Measurements from ENCODE around the gene PRDM15. TPM values are rescaled to one million over a fixed set of nuclear protein-coding genes. Genes with fewer than 3 reads are reported as not detected.
A peak's percentile ranks its signal among the peaks of the same experiment; 100 is the strongest.

Gene PRDM15
- polyA plus RNA-seq, 3 donors: 0.19 to 19.0 (median 0.74) TPM

DNA sequence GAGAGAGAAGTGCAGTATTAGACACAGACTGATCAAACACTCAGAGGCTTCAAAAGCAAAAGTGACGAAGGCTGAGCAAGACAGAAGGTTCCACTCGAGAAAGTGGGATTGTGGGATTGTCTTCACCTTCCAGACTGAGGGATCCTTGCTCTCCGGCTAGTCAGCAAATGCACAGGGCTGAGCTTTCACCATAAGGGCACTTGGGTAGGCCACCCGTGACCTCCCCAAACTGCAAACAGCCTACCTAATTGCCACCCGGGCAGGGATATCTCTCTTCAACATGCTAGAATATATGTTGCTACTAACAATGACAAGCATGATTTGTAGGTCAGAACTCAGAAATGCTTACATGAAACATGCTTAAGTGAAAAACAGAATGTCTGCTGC, 77.0 kb downstream of the PRDM15 start:
- Mint-ChIP-seq H3K27me3 (ENCODE audit: low read depth in 3 of 3) (peaks cover 0 to 3% (median 2%) of the 10 kb centered on the region in 3 donors), H3K9me3 (peaks cover 0 to 6% (median 2%) of the 10 kb centered on the region in 7 donors), H3K27ac (peak overlapping the region; percentile 11 to 92 (median 84)), H3K4me3 (peak overlapping the region; percentile 60 to 81), H3K4me1 (peaks cover 21% of the 10 kb centered on the region), H3K36me3 (peaks cover 54% of the 10 kb centered on the region in 2 donors)
- H4K20me1 ChIP-seq (ENCODE audit: insufficient read depth, low read length): no peaks in the 10 kb centered on the region
- no peak for DNase-seq
- WGBS (ENCODE audit: insufficient coverage): 45% methylated on average over 3 of the region's 5 CpGs
- H3K4me2 ChIP-seq (replicated peaks; ENCODE audit: extremely low read depth, low read length, poor library complexity, severe bottlenecking): peak overlapping the region; percentile 48
- H2AFZ ChIP-seq (ENCODE audit: insufficient read depth, low read depth, low read length, poor library complexity, severe bottlenecking): no peak overlapping the region
- peak overlapping the region in 2 of 3 experiments; percentile 18 to 59 for H3K4me3 ChIP-seq (replicated peaks in 1 of 3; ENCODE audit: low read depth in 2 of 3, low read length in 3 of 3)
- H3K9ac ChIP-seq (ENCODE audit: insufficient read depth, low read length, poor library complexity, severe bottlenecking): no peak overlapping the region
- peak overlapping the region; percentile 33 to 37 for H3K27ac ChIP-seq (ENCODE audit: low read depth in 1 of 2, low read length in 2 of 2)
- peaks cover 8 to 61% of the 10 kb centered on the region in 2 donors for H3K36me3 ChIP-seq (replicated peaks in 1 of 2; ENCODE audit: control insufficient read depth in 1 of 2, insufficient read depth in 2 of 2, low read length in 2 of 2)
- no peaks in the 10 kb centered on the region for H3K79me2 ChIP-seq (ENCODE audit: insufficient read depth, low read length)
- no peaks in the 10 kb centered on the region for H3K27me3 ChIP-seq (ENCODE audit: control insufficient read depth in 2 of 2, insufficient read depth in 2 of 2, low read length in 2 of 2)
- no peaks in the 10 kb centered on the region for H3K9me3 ChIP-seq (replicated peaks in 1 of 2; ENCODE audit: control insufficient read depth in 1 of 2, insufficient read depth in 1 of 2, low read length in 2 of 2)
- H3K4me1 ChIP-seq (ENCODE audit: control insufficient read depth in 1 of 2, insufficient read depth in 2 of 2, low read length in 2 of 2): peaks cover 14 to 24% of the 10 kb centered on the region in 2 donors
- TF ChIP-seq, protein P1, sequence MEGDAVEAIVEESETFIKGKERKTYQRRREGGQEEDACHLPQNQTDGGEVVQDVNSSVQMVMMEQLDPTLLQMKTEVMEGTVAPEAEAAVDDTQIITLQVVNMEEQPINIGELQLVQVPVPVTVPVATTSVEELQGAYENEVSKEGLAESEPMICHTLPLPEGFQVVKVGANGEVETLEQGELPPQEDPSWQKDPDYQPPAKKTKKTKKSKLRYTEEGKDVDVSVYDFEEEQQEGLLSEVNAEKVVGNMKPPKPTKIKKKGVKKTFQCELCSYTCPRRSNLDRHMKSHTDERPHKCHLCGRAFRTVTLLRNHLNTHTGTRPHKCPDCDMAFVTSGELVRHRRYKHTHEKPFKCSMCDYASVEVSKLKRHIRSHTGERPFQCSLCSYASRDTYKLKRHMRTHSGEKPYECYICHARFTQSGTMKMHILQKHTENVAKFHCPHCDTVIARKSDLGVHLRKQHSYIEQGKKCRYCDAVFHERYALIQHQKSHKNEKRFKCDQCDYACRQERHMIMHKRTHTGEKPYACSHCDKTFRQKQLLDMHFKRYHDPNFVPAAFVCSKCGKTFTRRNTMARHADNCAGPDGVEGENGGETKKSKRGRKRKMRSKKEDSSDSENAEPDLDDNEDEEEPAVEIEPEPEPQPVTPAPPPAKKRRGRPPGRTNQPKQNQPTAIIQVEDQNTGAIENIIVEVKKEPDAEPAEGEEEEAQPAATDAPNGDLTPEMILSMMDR (IDR thresholded peaks at IDR 0.05): no peak
- intact Hi-C loops (cut with micrococcal nuclease): no loop called here

DNA sequence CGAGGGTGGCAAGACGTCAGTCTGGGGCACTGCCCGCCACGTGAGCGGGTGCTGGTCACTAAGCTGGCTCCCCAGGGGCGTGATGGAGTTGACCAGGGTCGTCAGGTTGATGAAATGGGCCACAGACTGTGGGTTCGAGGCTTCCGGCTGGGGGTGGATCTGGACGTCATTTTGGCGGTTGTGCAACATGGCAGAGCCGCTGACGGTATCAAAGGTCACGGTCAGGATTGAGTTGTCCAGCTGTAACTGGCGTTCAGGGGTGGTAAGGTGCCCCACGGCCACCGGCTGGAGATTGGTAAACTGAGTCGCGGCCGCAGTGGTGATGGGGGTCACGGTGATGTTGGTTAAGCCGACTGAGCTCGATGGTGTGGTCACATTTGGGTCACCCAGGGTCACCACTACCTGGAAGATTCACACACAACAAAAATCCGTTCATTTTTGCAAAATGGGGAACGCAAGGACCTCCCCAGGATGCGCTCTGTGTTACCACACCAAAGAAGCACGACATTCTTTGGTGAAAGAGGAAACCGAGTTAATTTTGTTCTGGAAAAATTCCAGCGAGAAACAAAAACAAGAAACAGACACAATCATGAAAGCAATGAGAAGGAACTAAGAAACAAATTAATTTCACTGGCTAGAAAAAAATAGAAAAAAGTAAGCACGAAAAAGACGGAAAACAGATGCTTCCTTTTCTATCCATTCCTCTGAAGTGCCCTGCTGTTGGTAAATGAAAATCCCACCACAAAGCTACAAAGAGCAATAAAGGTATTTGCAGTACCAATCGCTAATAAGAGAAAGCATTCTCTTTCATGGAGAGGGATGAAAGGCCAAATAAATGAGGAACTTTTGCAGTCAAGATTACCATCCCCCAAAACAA, 77.6 kb downstream of the PRDM15 start:
- WGBS (ENCODE audit: insufficient coverage): 80% methylated on average over 24 of the region's 32 CpGs
- peaks cover 21% of the 10 kb centered on the region for H3K4me1 Mint-ChIP-seq

More for the DNA sequence above, 77.6 kb downstream of the PRDM15 start:
- intact Hi-C loops (cut with micrococcal nuclease): no loop called here
- H3K9ac ChIP-seq (ENCODE audit: insufficient read depth, low read length, poor library complexity, severe bottlenecking): no peak overlapping the region
- H3K9me3 ChIP-seq (replicated peaks in 1 of 2; ENCODE audit: control insufficient read depth in 1 of 2, insufficient read depth in 1 of 2, low read length in 2 of 2): no peaks in the 10 kb centered on the region
- H3K36me3 Mint-ChIP-seq: peaks cover 50 to 52% of the 10 kb centered on the region in 2 donors
- peak overlapping the region in 2 of 3 experiments; percentile 18 to 59 for H3K4me3 ChIP-seq (replicated peaks in 1 of 3; ENCODE audit: low read depth in 2 of 3, low read length in 3 of 3)
- TF ChIP-seq, protein P1 (IDR thresholded peaks at IDR 0.05): no peak
- peaks cover 0 to 3% (median under 1%) of the 10 kb centered on the region in 7 donors for H3K9me3 Mint-ChIP-seq
- H3K27ac ChIP-seq (ENCODE audit: low read depth in 1 of 2, low read length in 2 of 2): peak overlapping the region; percentile 31 to 37
- H3K4me2 ChIP-seq (replicated peaks; ENCODE audit: extremely low read depth, low read length, poor library complexity, severe bottlenecking): peak overlapping the region; percentile 48
- peaks cover 14 to 24% of the 10 kb centered on the region in 2 donors for H3K4me1 ChIP-seq (ENCODE audit: control insufficient read depth in 1 of 2, insufficient read depth in 2 of 2, low read length in 2 of 2)
- peak overlapping the region; percentile 60 to 81 for H3K4me3 Mint-ChIP-seq
- no peaks in the 10 kb centered on the region for H3K27me3 ChIP-seq (ENCODE audit: control insufficient read depth in 2 of 2, insufficient read depth in 2 of 2, low read length in 2 of 2)
- no peak overlapping the region for H2AFZ ChIP-seq (ENCODE audit: insufficient read depth, low read depth, low read length, poor library complexity, severe bottlenecking)
- H3K79me2 ChIP-seq (ENCODE audit: insufficient read depth, low read length): no peaks in the 10 kb centered on the region
- H3K27ac Mint-ChIP-seq: peak overlapping the region; percentile 63 to 92 (median 84)
- H3K36me3 ChIP-seq (replicated peaks in 1 of 2; ENCODE audit: control insufficient read depth in 1 of 2, insufficient read depth in 2 of 2, low read length in 2 of 2): peaks cover 8 to 61% of the 10 kb centered on the region in 2 donors
- peaks cover 0 to 3% (median 2%) of the 10 kb centered on the region in 3 donors for H3K27me3 Mint-ChIP-seq (ENCODE audit: low read depth in 3 of 3)
- H4K20me1 ChIP-seq (ENCODE audit: insufficient read depth, low read length): no peaks in the 10 kb centered on the region
- no peak for DNase-seq
